ENCODE results near the gene LRFN2.

The LRFN2 gene

GRCh38 chr6:40598516-40598915 lies 11.4 kb upstream of the LRFN2 start:
- POLR2A ChIA-PET (ENCODE audit: low non-redundant PET), result no interaction called here
- no peak overlapping the region for H3K27ac ChIP-seq
- no peak for DNase-seq (ENCODE audit: low spot score)
- TF ChIP-seq CTCF (conservative IDR thresholded peaks at IDR 0.05; ENCODE audit: low read depth), result no peak
- CTCF ChIA-PET, result interaction anchor here (1.4 kb wide), 1 partner anchor 11 kb away, joined by 3 read pairs; the partner anchor contains the start of gene LRFN2

- CTCF ChIA-PET, result interaction anchor here (0.6 to 0.8 kb wide), 2 partner anchors 10 to 617 kb away, joined by 3 to 5 read pairs; partner anchors contain the start of gene LRFN2
- no peak for TF ChIP-seq CTCF (conservative IDR thresholded peaks at IDR 0.05; ENCODE audit: low read depth)
- POLR2A ChIA-PET (ENCODE audit: low non-redundant PET), result no interaction called here
- H3K27ac ChIP-seq, result no peak overlapping the region
- DNase-seq (ENCODE audit: low spot score), result no peak
Observed at GRCh38 chr6:40597301-40597700, 10.1 kb upstream of the LRFN2 start.

- ChIA-PET POLR2A (ENCODE audit: low non-redundant PET) (no interaction called here), CTCF (interaction anchor here (0.6 to 2.5 kb wide), 3 partner anchors 18 to 261 kb away, joined by 3 to 13 read pairs (median 3); no protein-coding TSS in a partner anchor)
- no peak for DNase-seq (ENCODE audit: low spot score)
- no peak for TF ChIP-seq CTCF (conservative IDR thresholded peaks at IDR 0.05; ENCODE audit: low read depth)
- no peak overlapping the region for H3K27ac ChIP-seq
Observed at GRCh38 chr6:40588480-40588879, 1.3 kb upstream of the LRFN2 start.

- 0 out of 2 replicates have a peak, but pooled peaks have one; percentile 2 for TF ChIP-seq CTCF (conservative IDR thresholded peaks at IDR 0.05; ENCODE audit: low read depth)
- DNase-seq (ENCODE audit: low spot score), result no peak
- POLR2A ChIA-PET (ENCODE audit: low non-redundant PET), result no interaction called here
- CTCF ChIA-PET, result interaction anchor here (0.6 to 2.5 kb wide), 13 partner anchors 10 to 1596 kb away, joined by 3 to 13 read pairs (median 3); no protein-coding TSS in a partner anchor
- H3K27ac ChIP-seq, result no peak overlapping the region
Observed at GRCh38 chr6:40588070-40588384, 863 bp upstream of the LRFN2 start.

- DNase-seq (ENCODE audit: low spot score), result no peak
- CTCF ChIA-PET, result interaction anchor here (0.5 to 2.5 kb wide), 14 partner anchors 11 to 326 kb away, joined by 3 to 13 read pairs (median 3); no protein-coding TSS in a partner anchor
- no peak overlapping the region for H3K27ac ChIP-seq
- POLR2A ChIA-PET (ENCODE audit: low non-redundant PET), result no interaction called here
- TF ChIP-seq CTCF (conservative IDR thresholded peaks at IDR 0.05; ENCODE audit: low read depth), result no peak
Observed at GRCh38 chr6:40586369-40587201, 579 bp downstream of the LRFN2 start.

GRCh38 chr6:40585651-40586269 lies 1.4 kb downstream of the LRFN2 start:
- no peak overlapping the region for H3K27ac ChIP-seq
- no peak for TF ChIP-seq CTCF (conservative IDR thresholded peaks at IDR 0.05; ENCODE audit: low read depth)
- no peak for DNase-seq (ENCODE audit: low spot score)
- CTCF ChIA-PET, result interaction anchor here (0.6 to 0.7 kb wide), 3 partner anchors 9 to 442 kb away, joined by 3 to 6 read pairs (median 5); no protein-coding TSS in a partner anchor
- POLR2A ChIA-PET (ENCODE audit: low non-redundant PET), result no interaction called here
